M059J (cell line): Measurements from ENCODE around the gene AGA. TPM values are rescaled to one million over a fixed set of nuclear protein-coding genes. Genes with fewer than 3 reads are reported as not detected.

ENCODE experiments used
- DNase-seq: peaks from one replicate; pipeline ENCODE4 v3.0.0-alpha.2; 2012; ENCODE audit warnings: low read depth
- total RNA-seq: library from RNA; depleted of rRNA; stranded (reverse); fragments of >200 nt; shearing (Covaris generic); gene quantifications from 2 replicates; pipeline ENCODE4 v1.2.3, GENCODE V29; 2014; rRNA removed

AGA gene
- 25.3 and 38.6 TPM in 2 replicates for total RNA-seq

DNA sequence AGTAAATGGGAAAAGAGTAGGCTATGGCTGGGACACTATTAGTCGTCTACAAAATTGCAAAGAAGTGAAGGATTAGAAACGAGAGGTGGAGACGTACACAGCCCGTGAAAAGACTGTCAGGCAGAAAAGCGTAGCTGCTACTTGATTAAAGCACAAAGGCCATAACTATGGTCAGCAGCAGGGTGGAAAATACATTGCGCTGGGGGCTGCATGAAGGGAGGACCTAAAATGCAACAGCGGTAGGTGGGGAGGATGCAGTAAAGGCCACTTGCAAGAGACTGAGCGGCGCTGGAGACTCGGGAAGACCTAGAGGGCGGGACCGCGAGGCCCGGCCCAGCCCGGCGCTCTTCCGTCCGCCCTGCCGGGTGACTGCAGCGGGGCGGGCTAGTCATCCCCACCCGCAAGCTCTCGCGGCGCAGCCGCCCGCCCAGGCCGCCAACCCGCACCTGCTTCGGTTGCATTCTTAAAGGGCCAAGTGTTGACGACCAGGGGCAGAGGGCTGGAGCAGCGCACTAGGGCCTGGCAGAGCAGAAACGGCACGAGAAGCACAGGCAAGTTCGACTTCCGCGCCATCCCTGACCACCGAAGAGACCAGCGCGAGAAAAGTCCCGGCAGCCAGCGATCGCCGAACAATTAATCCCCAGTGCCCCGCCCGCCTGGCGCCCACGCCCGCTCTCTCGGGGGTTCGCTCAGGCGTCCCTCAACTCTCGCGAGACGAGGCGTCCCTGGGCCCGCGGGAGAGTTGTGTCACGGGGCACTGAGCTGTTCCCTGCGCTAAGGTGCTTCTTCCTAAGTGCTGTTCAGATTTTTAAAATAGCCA lies at the start of gene AGA:
Gene AGA, minus strand, starts transcription at position 635 of the 820 bp plus-strand sequence. Its CDS starts 62 bp downstream, at position 573.
- DNase-seq = peak; percentile 93

DNA sequence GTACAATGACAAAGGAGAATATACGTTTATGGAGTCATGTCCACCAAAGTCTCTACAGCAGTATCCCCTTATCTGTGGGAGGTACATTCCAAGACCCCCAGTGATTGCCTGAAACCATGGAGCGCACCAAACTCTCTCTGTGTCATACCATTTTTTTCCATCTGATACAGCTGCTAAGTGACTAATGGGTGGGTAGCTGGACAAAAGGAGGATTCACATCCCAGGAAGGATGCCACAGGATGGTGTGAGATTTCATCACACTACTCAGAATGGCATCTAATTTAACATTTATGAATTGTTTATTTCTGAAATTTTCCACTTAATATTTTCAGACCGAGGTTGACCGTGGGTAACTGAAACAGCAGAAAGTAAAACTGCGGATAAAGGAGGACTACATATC lies 49.8 kb upstream of the AGA start:
- no peak for DNase-seq

DNA sequence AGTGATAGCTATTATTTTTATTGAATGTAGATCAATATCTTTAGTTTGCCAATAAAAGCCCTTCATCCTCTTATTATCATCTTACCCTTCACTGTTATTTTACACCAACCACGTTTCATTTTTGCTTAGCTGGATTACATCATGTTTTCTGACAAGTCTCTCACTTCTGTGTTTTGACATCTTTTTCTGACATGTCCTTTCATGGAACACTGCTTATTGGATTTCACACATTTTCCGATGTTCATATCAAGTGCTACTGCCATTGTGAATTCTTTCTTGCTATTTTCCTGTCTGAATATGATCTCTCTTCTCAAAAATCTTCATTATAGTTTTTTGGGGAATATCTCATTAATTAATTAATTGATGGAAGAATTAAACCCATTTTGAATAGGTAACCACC lies 48.5 kb upstream of the AGA start:
- DNase-seq = no peak

DNA sequence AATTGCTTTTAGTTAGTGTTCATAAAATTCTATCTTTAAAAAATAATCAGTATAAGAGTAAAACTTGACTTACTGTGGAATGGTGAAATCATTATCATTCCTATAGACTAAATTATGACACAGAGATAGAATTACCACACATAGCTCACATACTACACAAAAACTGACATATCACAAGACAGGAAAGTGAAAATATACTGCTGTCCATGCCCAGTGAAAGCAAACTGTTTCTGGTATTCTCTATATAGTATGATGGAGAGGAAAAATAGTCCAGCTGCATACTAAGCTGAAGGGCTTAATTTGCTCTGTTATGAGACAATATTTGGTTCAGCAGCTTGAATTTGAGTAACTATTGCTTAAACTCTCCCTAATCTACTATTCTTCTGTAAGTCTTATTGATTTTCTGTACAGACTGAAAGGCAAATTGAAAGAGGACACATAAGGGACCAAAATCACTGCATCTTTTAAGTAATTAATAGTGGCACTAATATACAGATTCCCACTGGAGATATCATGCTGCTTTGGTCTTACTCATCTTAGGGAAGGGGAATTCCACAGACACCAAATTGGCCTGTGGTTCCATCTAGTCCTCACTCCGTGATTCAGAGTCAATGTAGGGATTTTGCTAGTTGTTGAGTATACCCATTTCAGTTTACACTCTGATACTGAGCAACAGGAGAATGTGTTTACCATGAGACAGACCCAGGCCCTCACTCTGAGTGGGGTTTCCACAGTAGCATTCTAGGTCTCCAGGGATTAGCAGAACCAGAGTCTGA lies 47.4 kb upstream of the AGA start:
- peak; percentile 38 for DNase-seq

DNA sequence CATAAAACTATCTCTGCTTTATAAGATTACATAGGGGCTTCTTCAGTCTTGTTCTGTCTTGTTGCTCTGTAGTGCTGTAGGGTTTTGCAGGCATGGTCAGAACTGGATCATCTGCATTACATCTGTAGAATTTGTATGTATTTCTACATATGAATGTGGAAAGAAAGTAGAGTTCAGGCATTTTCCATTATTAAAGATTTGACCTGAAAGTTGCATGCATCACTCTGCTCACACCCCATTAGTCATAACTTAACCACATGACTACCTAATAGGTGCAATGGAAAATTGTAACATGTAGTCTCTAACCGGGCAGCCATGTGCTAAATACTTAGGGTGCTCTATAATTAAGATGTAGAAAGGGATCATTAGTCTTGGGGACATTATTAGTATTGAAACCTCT lies 45.7 kb upstream of the AGA start:
- DNase-seq = peak; percentile 27

DNA sequence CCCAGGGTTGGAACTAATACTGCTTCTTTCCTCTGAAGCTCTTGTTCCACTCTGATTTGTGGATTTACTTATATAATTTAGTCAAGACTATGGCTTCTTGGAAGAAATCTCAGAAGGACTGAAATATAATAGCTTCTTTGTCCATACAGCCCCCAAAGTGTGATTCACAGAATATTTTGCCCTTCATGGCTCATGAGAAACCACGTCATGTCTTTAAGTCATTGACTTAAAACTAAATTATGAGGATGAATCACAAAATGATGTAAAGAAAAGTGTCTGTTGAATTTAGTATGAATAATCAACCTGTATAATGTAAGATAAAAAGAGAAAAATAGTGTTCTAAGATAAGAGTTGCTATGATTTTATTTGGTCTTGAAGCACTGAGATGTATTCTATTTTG lies 43.3 kb upstream of the AGA start:
- peak; percentile 46 for DNase-seq

DNA sequence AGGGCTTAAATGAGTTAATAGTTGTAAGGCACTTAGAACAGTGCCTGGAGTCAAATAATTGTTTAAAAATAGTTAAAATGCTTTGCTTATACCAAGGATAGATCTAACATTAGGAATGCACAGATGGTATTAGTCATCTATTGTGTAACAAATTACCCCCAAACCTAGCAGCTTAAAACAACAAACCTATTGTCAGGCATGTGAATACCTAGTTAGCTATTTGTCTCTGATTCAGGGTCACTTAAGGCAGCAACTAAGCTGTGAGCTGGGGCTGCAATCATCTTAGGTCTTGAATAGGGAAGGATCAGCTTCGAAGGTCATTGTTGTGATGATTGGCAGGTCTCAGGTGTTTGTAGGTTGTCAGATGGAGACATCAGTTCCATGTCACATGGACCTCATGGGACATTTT lies 42.4 kb upstream of the AGA start:
- peak; percentile 88 for DNase-seq

DNA sequence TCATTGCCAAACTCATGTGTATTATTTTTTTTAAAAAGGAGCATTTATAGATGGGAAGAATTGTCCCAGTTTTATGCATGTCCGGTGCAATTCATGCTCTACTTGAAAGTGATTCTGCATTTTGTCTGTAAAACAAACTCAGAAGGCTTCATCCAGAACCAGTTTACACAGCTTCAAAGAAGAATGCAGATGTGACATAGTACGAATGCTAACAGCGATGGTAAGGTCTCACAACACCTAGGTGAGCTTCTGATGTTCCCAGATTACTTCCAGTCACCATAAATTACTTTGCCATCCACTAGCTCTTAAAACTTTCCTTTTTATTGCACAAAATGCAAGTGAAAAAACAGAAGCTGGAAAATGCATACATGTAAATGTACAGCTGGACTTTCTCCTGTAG lies 41.5 kb upstream of the AGA start:
- no peak for DNase-seq

DNA sequence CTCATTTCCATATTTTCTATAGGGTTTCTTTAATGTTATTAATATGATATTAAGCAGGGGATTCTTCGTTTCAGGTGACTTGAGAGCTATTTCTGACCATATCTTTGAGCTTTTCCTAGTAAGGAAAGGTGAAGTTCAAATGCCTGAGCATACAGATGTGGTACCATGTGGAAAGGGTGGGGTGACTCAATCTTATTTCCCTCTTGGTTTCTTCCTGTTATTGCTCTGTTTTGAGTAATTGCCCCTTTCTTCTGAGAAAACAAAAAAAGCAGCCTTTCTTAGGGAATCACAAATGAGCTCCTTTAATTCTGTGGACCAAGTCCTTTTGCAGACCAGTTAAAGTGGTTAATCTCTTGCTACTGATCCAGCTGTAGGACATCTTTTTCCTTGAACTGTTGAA lies 41.0 kb upstream of the AGA start:
- peak; percentile 8 for DNase-seq

DNA sequence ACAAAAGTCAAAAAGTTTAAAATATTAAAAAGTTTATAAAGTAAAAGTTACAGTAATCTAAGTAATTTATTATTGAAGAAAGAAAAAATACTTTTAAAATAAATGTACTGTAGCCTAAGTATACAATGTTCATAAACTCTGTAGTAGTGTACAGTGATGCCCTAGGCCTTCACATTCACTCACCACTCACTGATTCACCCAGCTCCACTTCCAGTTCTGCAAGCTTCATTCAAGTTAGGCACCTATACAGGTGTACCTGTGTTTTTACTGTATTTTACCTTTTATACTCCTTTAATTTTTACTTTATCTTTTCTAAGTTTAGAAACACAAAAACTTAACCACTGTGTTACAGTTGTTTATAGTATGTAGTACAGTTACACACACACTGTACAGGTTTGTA lies 40.1 kb upstream of the AGA start:
- no peak for DNase-seq

DNA sequence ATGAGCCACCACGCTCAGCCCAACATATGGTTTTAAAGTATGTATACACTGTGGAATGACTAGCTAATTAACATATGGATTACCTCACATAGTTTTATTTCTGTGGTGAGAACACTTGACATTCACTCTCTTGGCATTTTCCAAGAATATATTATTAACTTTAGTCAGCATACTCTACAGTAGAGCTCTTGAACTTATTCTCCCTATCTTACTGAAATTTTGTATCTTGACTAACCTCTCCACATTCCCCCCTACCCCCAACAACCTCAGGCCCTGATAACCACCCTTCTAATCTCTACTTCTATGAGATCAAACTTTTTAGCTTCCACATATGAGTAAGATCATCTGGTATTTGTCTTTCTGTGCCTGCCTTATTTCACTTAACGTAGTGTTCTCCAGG lies 38.6 kb upstream of the AGA start:
- DNase-seq = peak; percentile 24

DNA sequence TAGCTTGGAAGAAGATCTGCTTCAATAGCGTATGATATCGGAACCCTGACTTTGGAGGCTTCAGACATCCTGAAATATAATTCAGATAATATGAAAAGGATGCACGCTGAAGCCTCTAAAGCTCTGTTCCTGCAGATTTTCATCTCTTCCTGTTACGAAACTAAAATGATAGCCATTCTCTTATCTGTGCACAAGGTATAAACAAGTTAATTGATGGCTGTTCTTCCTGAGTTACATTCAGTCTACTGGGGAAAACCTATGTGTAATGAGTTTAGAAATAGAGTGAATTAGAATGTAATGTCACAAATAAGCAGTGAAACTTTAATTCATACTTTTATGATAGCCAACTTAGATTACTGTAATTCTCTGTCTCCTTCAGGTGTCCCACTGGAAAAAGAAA lies 36.8 kb upstream of the AGA start:
- DNase-seq = no peak

DNA sequence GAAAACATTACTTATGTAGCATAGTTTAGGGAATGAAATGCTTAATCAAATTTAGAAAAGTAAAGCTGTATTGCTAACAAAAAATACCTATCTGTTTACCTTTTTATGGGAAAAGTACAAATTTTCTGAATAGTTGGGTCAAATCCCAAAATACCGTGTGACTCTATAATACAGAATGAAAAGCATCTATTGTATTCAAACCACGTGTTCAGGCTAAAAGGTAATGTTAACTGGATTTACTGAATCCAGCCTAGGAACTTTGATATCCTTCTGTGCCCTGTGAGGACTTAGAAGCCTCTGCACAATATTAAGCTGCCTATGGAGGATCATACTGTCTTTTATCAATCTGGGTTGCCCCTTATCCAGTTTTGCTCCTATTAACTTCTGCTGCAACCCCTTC lies 36.3 kb upstream of the AGA start:
- DNase-seq = no peak

DNA sequence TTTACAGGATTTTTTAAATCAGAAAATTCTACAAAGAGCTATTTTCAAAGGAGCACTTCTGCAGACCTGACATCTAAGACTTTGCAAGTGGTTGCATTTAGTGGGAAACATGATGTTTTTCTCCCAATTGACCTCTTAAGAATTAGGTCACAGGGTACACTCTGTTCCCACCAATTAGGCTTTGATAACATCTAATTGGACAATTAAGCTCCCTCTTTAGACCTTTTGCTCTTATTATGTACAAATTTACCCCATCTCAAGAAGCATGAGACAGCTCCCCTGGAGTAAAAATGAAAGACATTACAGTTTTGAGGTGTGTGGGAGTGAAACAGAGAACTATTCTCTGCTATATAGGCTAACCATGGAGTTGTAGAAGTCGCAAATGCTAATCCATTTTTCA lies 31.8 kb upstream of the AGA start:
- DNase-seq = no peak

DNA sequence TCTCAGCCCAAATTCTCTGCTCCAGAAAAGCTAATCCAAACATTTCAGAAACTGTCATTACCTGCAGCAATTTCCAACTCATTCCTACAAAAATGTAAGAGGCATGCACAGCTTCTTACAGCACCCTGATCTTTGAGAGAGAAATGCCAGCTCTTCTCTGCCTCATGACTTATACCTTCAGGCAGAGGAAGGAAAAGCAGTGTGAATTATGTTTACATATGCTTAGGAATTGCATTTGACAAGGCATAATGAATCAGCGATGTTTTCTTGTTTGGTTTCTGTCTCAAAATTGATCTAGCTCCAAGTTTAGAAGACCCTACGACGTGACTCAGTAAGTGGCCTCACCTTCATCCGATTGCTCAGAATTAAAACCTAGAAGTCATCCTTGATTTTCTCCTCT lies 21.8 kb upstream of the AGA start:
- DNase-seq = no peak

DNA sequence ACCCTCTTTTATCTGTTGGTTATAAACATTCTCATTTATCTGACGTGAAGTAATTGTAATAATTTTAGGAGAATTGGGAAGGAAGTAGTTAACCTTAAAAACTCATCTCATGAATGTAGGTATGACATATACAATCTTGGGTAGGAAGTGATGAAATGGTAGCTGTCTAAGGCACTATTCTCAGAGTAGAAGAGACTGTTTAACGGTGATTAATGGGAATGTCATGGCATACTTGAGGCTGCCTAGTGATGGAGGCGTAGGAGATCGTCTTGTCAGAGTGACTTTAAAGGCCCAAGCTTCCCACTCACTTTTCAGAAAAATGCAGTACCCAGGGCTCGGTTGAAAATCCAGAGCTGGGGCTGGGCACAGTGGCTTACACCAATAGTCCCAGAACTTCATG lies 19.4 kb upstream of the AGA start:
- DNase-seq = no peak

DNA sequence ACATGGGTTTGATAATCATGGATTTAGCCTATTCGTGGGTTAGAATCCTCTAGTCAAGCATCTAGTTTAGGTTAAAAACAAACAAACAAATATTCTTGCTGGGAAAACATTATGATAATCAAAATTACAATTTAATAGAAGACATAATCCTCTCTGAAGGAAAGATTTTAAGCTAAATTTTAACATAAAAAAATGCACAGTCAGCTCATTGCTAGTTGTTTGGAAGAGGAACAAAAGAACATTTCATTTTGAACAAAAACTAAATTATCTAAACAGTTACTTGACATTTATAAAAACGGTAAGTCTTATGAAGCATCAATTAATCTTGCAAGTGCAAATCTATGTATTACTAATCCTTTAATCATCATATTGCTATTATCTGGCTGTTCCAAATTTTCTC lies 18.2 kb upstream of the AGA start:
- no peak for DNase-seq

DNA sequence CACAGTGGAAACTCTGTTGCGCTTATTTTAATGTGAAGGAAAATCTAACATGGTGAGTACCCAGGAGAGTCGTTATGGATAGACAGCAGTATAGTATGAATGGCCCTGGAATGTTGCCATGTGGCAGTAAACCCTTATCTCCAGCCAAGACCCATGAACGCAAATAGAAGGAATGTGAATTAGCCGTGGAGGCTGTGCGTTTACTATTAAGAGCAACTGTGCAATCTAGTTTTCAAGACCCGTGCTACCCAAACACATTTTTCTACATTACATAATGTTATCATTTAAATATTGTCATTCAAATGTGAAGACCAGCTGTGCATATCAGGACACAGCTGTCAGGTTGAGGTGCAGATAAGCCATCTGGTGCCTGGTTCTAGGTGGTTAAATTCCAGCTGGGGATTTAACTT lies 13.3 kb upstream of the AGA start:
- DNase-seq = no peak

DNA sequence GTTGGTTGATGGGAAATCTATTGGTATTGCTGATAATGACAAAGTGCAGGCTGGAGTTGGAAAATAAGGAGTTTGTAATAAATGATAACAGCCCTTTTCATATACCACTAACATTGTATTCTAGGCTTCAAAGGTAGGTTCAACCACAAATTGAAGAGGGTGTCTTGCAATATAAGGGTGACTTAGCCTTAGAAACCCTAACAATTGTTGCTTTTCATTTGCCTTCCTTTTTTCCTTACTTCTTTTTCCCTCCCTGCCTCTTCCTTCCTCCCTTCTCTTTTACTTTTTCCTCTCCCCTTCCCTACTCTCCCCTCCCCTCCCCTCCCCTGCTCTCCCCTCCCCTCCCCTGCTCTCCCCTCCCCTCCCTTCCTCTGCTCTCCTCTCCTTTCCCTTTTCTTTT lies 10.9 kb upstream of the AGA start:
- no peak for DNase-seq

DNA sequence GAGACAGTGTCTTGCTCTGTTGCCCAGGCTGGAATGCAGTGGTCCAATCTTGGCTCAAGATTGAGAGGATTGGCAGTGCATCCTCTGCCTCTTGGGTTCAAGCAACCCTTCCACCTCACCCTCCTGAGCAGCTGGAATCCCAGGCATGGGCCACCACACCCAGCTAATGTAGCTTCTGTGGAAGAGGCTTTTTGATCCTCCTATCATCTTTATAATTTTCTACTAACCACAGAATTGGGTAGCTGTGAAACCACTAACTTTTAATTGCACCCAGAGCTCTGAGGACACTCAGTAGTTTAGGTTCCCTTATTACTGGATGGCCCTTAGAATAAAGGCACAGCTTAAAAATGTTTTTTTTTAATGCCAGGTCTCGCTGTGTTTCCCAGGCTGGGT lies 8.9 kb upstream of the AGA start:
- no peak for DNase-seq

DNA sequence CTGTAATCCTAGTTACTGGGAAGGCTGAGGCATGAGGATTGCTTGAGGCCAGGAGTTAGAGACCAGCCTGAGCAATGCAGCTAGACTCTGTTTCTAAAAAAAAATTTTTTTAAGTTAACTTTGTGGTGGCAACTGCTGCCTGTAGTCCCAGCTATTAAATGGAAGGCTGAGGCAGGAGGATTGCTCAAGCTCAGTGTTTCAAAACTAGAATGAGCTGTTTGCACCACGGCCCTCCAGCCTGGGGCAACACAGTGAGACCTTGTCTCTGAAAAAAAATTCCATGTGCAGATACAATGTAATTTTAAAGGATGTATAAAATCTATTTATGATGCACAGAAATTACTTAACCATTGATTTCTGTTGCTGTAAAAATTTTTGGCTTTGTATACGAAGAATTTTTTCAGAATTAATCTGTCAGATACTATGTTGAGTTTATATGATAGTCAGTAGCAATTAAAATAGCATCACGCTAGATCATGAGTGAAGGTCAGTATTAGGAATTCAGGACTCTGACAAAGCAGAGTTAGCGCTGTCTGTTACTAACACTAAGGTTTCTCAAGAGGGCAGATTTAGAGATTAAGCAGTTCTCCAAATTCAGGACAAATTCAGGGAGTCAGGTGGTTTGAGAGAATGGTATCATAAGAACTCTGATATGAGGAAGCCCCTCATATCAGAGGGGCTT lies 8.3 kb upstream of the AGA start:
- DNase-seq = peak; percentile 31

DNA sequence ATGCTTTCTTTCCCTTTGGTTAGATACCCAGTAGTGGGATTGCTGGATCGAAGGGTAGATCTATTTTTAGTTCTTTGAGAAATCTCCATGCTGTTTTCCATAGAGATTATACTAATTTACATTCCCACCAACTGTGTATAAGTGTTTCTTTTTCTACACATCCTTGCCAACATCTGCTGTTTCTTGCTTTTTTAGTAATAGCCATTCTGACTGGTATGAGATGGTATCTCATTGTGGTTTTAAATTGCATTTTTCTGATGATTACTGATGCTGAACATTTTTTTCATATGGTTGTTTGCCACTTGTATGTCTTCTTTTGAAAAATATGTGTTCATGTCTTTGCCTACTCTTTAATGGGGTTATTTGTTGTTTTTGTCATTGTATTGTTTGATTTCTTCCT lies 6.6 kb upstream of the AGA start:
- peak; percentile 65 for DNase-seq
